NCI-H2171 treated with DMSO at 0.1 percent for 48 hours (cell line): ENCODE data around the gene BEGAIN.

Source experiments
- DNase-seq: peaks from one replicate; lab custom pipeline; 2025; lab: John Stamatoyannopoulos, UW

Gene BEGAIN

GRCh38 chr14:100549834-100550625, 37.2 kb downstream of the BEGAIN start:
- DNase-seq: no peak

DNA sequence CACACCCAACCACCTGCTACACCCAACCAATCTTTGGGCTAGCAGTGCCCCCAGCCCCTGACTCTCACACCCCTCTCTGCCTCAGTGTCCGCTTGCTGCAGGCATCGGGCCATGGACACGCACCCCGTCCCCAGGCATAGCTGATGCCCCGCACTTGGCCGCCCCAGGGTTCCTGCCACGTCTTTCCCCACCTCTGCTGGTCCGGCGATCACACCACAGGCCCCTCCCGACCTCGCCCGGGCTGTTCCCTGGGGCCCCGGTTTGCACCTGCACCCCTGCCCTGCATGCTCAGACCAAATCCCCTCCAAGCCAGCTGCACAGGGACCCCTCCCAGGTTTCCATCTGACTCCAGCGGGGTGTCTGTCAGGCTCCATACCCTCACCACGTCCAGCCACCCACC, 38.3 kb downstream of the BEGAIN start:
- no peak for DNase-seq

DNA sequence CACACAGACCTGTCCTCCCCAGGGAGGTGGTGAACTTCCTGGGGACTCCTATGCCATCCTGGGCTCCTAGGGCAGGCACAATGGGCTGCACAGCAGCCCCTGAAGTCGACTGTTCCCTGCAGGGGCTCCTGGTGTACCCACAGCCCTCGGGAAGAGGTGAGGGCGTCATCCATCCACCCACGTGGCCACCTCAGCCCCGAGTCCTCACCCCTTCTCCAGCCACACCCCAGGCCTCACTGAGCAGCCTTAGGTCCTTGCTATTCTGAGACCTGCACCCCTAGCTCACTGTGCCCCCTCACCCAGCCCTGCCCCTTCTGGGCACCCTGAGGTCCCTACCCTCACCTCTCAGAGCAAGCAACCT, 38.9 kb downstream of the BEGAIN start:
- no peak for DNase-seq

GRCh38 chr14:100547633-100548294, 39.5 kb downstream of the BEGAIN start:
- no peak for DNase-seq

- DNase-seq: no peak
Measured at GRCh38 chr14:100546051-100546443, 41.2 kb downstream of the BEGAIN start.

DNA sequence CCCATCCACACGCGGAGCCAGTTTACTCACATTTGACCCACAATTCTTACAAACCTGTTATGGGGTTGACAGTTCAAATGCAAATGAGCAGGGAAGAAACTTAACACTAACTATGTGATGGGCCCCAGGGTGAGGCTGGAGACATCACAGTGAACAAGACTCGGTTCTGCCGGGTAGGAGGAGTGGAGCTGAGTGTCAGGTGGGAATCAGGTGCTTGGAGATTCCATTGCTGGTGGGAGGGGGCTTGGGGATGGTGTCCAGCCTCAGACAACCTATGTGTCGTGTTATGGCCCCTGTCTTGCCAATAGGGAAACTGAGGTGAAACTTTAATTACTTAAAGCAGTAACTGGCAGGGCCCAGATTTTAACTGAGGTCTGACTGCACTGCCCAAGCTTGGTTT, 41.9 kb downstream of the BEGAIN start:
- no peak for DNase-seq

GRCh38 chr14:100544506-100545141, 42.6 kb downstream of the BEGAIN start:
- DNase-seq: no peak

- DNase-seq: no peak
Measured at GRCh38 chr14:100543471-100544455, 43.5 kb downstream of the BEGAIN start.

DNA sequence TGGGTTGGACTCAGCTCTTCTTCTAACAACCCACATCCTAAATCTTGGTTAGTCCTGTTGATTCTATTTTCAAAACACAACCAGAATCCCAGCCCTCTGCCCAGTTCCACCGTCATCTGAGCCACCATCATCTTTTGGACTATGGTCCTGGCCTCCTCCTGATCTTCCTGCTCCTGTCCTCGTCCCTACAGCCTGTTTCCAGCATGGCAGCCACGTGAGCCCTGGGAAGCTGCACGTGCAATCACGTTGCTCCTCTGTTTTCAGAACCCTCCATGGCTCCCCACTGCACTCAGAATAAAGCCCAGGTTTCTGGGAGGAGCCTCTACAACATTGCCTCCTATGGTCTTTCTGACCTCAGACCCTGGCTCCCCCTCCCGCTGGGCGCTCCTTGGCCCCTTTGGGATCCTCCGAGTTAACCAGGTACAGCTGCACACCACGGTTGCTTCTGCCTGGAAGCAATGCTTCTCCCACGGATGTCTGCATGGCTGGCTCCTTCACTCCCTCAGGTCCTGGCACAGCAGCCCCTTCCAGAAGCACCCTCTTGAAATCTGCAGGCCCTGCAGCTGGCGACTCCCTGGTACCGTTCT, 44.5 kb downstream of the BEGAIN start:
- DNase-seq: no peak

DNA sequence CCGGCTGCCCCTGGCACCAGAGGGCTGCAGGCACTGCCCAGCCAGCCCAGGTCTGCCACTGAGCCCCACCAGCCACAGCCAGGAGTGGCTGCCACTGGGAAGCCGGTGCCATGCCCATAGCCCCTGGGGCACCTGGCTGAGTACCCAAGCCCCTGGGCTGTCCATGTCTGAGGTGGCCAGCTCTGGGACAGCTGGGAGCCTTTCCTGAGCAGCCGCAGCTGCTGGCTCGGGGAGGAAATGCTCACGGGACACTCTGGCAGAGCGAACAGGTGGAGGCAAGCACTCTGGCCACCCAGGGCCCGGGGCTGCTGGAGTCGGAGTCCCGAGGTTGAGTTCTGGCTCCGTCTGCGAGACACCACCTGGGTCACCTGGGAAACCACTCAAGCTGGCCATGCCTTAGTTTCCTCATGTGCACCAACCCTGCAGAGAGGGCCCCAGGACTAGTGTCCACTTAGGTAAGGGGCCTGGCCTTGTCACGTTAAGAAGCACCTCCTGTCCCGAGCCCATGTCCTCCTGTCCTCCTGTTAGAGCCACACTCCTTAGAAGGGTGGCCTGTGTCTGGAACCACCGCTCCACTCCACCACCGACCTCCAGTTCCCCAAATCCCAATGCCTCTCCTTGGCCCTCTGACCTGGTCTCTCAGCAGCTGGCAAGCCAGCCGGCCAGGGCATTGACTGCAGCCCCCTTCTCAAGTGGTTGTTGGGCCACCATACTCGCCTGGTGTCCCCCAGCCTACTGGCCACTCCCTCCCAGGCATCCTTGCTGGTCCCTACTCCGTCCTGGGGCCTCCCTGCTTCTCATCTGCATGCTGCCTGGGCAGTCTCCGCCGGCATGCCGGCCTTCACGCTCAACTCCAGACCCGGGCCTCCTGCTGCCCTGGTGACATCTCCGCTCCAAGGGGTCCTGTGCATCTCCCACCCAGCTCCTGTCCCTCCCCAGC, 45.3 kb downstream of the BEGAIN start:
- no peak for DNase-seq

DNA sequence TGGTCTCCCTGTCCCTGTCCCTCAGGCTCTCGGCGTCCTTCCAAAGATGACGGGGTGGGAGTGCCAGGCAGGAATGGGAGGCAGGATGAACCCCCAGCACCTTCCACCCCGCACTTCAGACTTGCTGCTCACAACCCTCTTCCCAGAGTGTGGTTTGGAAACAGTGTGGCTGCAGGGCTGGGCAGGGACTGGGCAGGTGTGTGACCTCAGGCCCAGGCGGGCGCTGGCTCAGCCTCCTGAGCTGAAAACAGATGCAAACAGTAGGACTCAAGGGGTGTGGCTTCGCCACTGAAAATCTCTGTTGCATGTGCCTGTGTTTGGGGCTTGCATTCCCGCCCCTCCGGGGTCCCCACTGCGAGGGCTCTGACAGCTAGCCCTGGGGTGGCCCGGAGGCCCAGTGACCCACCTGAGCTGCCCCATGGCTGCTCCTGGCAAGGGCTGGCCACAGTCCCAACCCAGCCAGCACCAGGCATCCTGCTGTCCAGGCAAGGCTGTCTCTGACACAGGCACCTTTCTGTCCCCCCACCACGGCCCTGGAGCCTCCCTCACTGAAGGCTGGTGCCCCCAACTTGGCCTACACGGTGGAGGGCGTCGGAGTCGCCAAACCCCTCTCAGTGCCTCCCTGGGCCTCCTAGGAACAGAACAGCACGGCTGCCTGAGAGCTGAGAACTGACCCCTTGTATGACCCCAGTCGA, 46.1 kb downstream of the BEGAIN start:
- no peak for DNase-seq

DNA sequence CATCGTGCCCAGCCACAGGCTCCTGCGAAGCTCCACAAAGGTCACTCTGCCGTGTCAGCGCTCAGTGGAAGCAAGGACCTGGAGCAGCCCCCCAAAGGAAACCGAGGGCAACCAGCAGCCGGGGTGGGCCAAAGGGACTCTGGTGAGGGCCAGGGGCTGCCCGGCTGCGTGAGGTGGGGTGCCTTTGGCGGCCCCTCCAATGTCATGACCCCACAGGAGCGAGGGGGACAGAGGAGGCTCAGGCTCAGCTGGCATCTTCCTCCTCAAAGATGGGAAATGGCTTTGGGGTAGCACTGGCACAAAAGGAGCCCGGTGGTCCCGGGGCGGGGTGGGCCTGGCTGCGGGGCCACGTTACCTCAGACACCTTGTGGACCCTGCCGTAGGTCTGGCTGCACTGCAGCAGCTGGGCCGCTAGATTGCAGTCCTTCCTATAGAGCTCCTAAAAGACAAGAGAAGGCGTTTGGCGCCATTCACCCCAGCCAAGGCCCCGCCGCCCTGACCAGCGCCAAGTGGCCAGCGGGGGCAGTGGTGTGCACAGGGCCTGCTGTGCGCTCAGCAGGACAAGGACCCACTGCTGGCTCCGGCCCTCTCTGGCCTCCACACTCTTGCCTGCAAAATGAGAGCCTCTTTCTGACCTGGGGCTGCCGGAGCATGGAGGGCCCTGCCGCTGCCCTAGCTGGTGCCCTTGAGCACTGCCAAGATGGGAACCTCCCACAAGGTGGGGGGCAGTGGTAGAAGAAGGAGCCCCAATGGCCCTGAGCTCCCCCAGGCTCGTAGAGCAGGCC, 46.9 kb downstream of the BEGAIN start:
- DNase-seq: no peak

GRCh38 chr14:100539766-100540140, 47.5 kb downstream of the BEGAIN start:
- DNase-seq: no peak

DNA sequence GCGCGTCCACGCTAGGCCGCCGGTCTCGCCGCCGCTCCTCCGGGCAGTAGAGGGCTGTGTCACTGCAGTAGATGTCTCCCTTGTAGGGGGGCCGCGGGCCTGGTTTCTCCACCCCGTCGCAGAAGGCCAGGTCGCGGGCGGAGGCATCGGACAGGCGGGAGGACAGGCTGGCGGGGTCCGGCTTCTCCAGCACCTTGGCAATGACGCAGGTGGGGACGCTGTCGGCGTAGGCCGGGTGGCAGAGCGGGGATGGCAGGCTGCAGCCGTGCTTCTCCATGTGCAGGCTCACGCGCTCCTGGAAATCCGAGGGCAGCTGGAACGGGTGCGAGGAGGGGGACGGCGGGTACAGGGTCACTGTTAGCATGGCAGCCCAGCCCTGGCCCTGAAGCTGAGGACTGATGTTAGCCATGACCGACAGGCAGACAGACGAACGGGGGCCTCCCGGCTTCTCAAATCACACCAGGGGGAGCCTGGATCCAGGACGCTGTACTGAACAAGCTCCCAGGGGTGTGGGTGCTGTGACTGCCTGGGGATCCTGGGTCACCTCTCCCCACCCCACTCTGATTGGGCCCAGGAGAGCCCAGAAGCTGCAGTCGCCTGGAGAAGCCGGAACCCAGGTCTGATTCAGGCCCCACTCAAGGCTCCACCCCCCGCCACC, 48.1 kb downstream of the BEGAIN start:
- no peak for DNase-seq

DNA sequence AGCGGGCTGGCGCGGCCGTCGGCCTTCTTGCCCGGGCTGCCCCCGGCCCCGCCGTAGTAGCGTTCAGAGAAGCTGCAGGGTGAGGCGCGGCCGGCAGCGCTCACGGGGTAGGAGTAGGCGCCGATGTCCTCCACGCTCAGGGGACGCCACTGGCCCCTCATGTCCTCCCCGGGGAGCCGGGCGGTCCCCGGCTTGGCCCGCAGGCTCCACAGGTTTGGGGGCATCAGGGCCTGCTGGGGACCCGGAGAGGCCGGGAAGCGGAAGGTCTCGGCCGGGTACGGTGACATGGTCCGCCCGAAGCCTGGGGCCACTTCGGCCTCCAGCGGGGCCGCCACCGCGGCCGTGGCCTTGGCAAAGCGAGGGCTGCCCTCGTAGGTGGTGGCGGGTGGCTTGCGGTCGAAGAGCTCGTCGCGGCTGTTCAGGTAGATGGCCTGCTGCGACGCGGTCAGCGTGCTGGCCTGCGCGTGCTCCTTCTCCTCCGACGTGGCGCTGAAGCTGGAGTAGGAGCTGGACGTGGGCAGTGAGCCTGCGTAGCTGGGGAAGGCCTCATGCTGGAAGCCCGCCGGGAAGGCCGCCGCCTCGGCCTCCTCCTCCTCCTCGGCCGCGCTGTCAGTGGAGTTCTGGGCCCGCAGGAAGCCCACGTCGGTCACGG, 48.7 kb downstream of the BEGAIN start:
- DNase-seq: no peak

DNA sequence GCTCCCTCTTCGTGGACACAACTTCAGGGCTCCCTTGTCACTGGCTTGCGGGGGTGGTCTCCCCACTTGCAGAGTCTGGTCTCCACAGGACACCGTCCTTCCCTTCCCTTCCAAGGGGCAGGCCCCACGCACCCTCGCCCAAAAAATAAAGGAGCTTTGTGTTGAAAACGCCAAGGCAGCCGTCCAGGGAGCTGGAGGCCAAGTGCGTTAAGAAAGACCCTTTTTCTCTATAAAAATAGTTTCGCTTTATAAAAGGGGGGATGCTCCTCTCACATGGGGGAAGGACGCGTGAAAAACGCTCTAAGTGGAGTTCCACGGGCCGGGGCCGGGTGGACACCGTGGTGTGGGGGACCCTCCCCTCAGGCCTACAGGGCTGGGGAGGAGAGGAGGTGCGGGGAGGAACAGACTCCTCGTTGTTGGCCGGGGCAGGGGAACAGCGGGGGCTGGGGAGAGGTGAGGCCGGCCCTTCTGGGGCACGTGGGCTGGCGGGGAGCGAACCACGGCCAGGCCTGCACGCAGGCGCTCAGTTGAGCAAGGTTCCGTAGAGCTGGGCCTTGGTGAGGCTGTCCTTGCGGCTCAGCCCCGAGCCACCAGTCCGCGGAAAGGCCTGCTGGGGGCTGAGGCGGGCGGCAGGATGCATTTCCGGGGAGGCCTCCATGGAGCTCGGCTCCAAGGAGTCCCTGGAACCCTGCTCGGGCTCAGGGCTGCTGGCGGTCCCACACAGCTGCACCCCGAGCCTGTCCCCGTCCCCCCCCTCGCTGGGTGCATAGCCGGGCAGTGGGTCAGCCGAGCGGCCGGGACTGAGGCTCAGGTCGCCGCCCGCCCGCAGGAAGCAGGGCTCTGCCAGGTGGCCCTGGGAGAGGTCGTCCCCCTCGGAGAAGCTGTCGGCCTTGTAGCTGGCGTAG, 49.5 kb downstream of the BEGAIN start:
- DNase-seq: no peak
